Smooth muscle cell (in vitro differentiated cells): Measurements from ENCODE around the gene KCNQ1OT1. TPM values are rescaled to one million over a fixed set of nuclear protein-coding genes. Genes with fewer than 3 reads are reported as not detected.

Experiments
- DNase-seq: peaks from one replicate; lab custom pipeline; 2025; ENCODE audit not compliant: unreplicated experiment; lab: John Stamatoyannopoulos, UW
- H2AFZ ChIP-seq: fragments of 200-600 bp; sonication (generic); 2 replicates; pipeline ENCODE4 v1.6.0; 2016; ENCODE audit warnings: antibody characterized with exemption, low read depth, mild to moderate bottlenecking
- H3F3A ChIP-seq: fragments of 200-600 bp; sonication (generic); 2 replicates; pipeline ENCODE4 v1.6.0; 2017; ENCODE audit warnings: antibody characterized with exemption, low read depth
- H3K27ac ChIP-seq: fragments of 200-600 bp; sonication (generic); 2 replicates; pipeline ENCODE4 v1.5.1; 2016; ENCODE audit warnings: low read depth, mild to moderate bottlenecking
- H3K27me3 ChIP-seq: fragments of 200-600 bp; sonication (generic); 2 replicates; pipeline ENCODE4 v1.6.1; 2016; ENCODE audit warnings: low read depth, mild to moderate bottlenecking
- H3K36me3 ChIP-seq: fragments of 200-600 bp; sonication (generic); 2 replicates; pipeline ENCODE4 v1.5.1; 2016; ENCODE audit warnings: low read depth
- H3K4me1 ChIP-seq: fragments of 200-600 bp; sonication (generic); 2 replicates; pipeline ENCODE4 v1.5.1; 2016; ENCODE audit warnings: low read depth
- H3K4me2 ChIP-seq: fragments of 200-600 bp; sonication (generic); 2 replicates; pipeline ENCODE4 v1.6.0; 2016; ENCODE audit warnings: mild to moderate bottlenecking
- H3K4me3 ChIP-seq: fragments of 200-600 bp; sonication (generic); 2 replicates; pipeline ENCODE4 v1.5.1; 2016; ENCODE audit warnings: mild to moderate bottlenecking
- H3K79me2 ChIP-seq: fragments of 200-600 bp; sonication (generic); 2 replicates; pipeline ENCODE4 v1.6.0; 2016; ENCODE audit warnings: low read depth, mild to moderate bottlenecking
- H3K9ac ChIP-seq: fragments of 200-600 bp; sonication (generic); 2 replicates; pipeline ENCODE4 v1.6.0; 2016; ENCODE audit warnings: low read depth
- H3K9me3 ChIP-seq: fragments of 200-600 bp; sonication (generic); replicated peaks from 2 replicates; pipeline ENCODE4 v1.5.1; 2016; ENCODE audit warnings: low read depth
- H4K20me1 ChIP-seq: fragments of 200-600 bp; sonication (generic); 2 replicates; pipeline ENCODE4 v1.6.0; 2016; ENCODE audit warnings: low read depth
- CTCF ChIP-seq: fragments of 200-600 bp; sonication (generic); IDR thresholded peaks from 2 replicates; pipeline ENCODE4 v1.5.1; 2017; ENCODE audit warnings: borderline replicate concordance, mild to moderate bottlenecking, antibody characterized with exemption; ENCODE audit not compliant: insufficient read depth, poor library complexity, severe bottlenecking
- WGBS: methylation state at CpG from one replicate; pipeline ENCODE4 v1.1.7; 2016; ENCODE audit warnings: low lambda C conversion rate; 5-methylcytosine and 5-hydroxymethylcytosine counted together
- polyA plus RNA-seq: library from polyadenylated mRNA; unstranded; fragments of >200 nt; fragmentation: Nextera tagmentation; extraction: Ambion mirVana; gene quantifications from 2 replicates; pipeline ENCODE4 v1.2.1, GENCODE V29; 2016
- total RNA-seq: library from RNA; depleted of rRNA; stranded (reverse); fragments of >200 nt; gene quantifications from 2 replicates; pipeline ENCODE4 v1.2.3, GENCODE V29; 2014

Gene KCNQ1OT1
- total and polyA plus RNA-seq, 2 experiments from 2014 or later: 1.6 to 9.8 TPM

- H3K36me3 ChIP-seq: no peaks in the 10 kb centered on the region
- H3K27ac ChIP-seq: no peak overlapping the region
- peaks cover 21% of the 10 kb centered on the region for H3F3A ChIP-seq
- H3K4me1 ChIP-seq: no peaks in the 10 kb centered on the region
- H3K4me3 ChIP-seq: no peak overlapping the region
- no peaks in the 10 kb centered on the region for H4K20me1 ChIP-seq
- no peak overlapping the region for H3K4me2 ChIP-seq
- no peaks in the 10 kb centered on the region for H3K79me2 ChIP-seq
- H3K9ac ChIP-seq: no peak overlapping the region
- WGBS: 78% methylated on average over 1 of the region's 1 CpG
- H3K9me3 ChIP-seq: peaks cover 55% of the 10 kb centered on the region
- no peaks in the 10 kb centered on the region for H3K27me3 ChIP-seq
- DNase-seq: no peak
- TF ChIP-seq CTCF: no peak
- H2AFZ ChIP-seq: no peak overlapping the region
Measured at GRCh38 chr11:2631161-2631560, 68.6 kb downstream of the KCNQ1OT1 start.

- 100% methylated on average over 1 of the region's 1 CpG for WGBS
Measured at GRCh38 chr11:2630679-2631078, 69.1 kb downstream of the KCNQ1OT1 start.

GRCh38 chr11:2625183-2625582 lies 74.6 kb downstream of the KCNQ1OT1 start:
- Histone ChIP-seq H3K79me2 (no peaks in the 10 kb centered on the region), H3K4me3 (no peak overlapping the region), H3K4me1 (no peaks in the 10 kb centered on the region), H3K27me3 (no peaks in the 10 kb centered on the region), H3F3A (peaks cover 4% of the 10 kb centered on the region), H4K20me1 (no peaks in the 10 kb centered on the region), H3K27ac (no peak overlapping the region), H2AFZ (no peak overlapping the region), H3K9me3 (peaks cover 23% of the 10 kb centered on the region), H3K9ac (no peak overlapping the region), H3K36me3 (no peaks in the 10 kb centered on the region), H3K4me2 (no peak overlapping the region)
- DNase-seq: no peak
- 42% methylated on average over 3 of the region's 3 CpGs for WGBS
- TF ChIP-seq CTCF: no peak

More at GRCh38 chr11:2630679-2631078, 69.1 kb downstream of the KCNQ1OT1 start:
- DNase-seq: no peak
- Histone ChIP-seq H3F3A (peaks cover 21% of the 10 kb centered on the region), H3K36me3 (no peaks in the 10 kb centered on the region), H4K20me1 (no peaks in the 10 kb centered on the region), H3K27ac (no peak overlapping the region), H3K4me2 (no peak overlapping the region), H3K4me3 (no peak overlapping the region), H3K4me1 (no peaks in the 10 kb centered on the region), H3K27me3 (no peaks in the 10 kb centered on the region), H3K9me3 (peaks cover 55% of the 10 kb centered on the region), H2AFZ (no peak overlapping the region), H3K9ac (no peak overlapping the region), H3K79me2 (no peaks in the 10 kb centered on the region)
- no peak for TF ChIP-seq CTCF

- H3K9me3 ChIP-seq: no peaks in the 10 kb centered on the region
- no peak overlapping the region for H3K4me2 ChIP-seq
- H3K36me3 ChIP-seq: no peaks in the 10 kb centered on the region
- no peaks in the 10 kb centered on the region for H3F3A ChIP-seq
- H3K4me1 ChIP-seq: no peaks in the 10 kb centered on the region
- no peak overlapping the region for H3K27ac ChIP-seq
- TF ChIP-seq CTCF: no peak
- no peak overlapping the region for H3K9ac ChIP-seq
- no peak overlapping the region for H3K4me3 ChIP-seq
- 28% methylated on average over 3 of the region's 3 CpGs for WGBS
- no peaks in the 10 kb centered on the region for H4K20me1 ChIP-seq
- H2AFZ ChIP-seq: no peak overlapping the region
- H3K27me3 ChIP-seq: no peaks in the 10 kb centered on the region
- no peak for DNase-seq
- H3K79me2 ChIP-seq: no peaks in the 10 kb centered on the region
Measured at GRCh38 chr11:2621894-2622293, 77.9 kb downstream of the KCNQ1OT1 start.
